ENCODE measurements around the gene GPATCH4. TPM values are rescaled to one million over a fixed set of nuclear protein-coding genes. Genes with fewer than 3 reads are reported as not detected.

GPATCH4 gene
- polyA plus RNA-seq, 1 experiment = 23.1 TPM

DNA sequence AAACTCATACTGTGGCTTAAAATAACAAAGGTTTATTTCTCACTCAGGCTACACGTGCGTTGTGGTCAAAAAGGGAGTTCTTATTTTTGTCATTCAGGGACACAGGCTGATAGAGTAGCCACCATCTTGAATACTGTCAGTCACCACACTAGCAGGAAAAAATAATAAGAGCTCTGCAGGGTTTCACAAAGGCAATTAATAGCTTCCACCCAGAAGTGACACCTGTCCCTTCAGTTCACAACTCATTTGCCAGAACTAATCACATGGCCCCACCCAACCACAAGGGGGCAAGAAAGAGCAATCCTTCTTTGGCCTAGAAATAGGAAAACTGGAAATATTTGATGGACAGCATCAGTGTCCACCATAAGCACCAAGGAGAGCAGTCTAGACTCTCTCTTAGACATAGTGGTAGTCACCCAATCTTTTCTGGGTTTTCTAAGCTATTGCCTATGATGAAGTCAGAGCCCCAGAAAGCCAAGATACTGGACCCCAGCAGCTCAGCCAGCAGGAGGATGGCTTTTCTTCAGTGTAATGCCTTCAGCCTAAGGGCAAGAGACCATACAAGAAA is 26.1 kb upstream of the GPATCH4 start:
- ChIA-PET CTCF (interaction anchor here (0.6 to 6.5 kb wide), 29 partner anchors 10 to 266 kb away, joined by 3 to 175 read pairs (median 8); partner anchors contain the start of genes NAXE and NES), POLR2A (interaction anchor here (0.7 kb wide), 1 partner anchor 11 kb away, joined by 5 read pairs; no protein-coding TSS in a partner anchor)
- TF ChIP-seq, protein P1, sequence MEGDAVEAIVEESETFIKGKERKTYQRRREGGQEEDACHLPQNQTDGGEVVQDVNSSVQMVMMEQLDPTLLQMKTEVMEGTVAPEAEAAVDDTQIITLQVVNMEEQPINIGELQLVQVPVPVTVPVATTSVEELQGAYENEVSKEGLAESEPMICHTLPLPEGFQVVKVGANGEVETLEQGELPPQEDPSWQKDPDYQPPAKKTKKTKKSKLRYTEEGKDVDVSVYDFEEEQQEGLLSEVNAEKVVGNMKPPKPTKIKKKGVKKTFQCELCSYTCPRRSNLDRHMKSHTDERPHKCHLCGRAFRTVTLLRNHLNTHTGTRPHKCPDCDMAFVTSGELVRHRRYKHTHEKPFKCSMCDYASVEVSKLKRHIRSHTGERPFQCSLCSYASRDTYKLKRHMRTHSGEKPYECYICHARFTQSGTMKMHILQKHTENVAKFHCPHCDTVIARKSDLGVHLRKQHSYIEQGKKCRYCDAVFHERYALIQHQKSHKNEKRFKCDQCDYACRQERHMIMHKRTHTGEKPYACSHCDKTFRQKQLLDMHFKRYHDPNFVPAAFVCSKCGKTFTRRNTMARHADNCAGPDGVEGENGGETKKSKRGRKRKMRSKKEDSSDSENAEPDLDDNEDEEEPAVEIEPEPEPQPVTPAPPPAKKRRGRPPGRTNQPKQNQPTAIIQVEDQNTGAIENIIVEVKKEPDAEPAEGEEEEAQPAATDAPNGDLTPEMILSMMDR (IDR thresholded peaks at IDR 0.05; ENCODE audit: low read depth, low read length) = peak; percentile 78
- Histone ChIP-seq H3K4me3 (ENCODE audit: low read depth, low read length) (no peak overlapping the region), H3K27ac (ENCODE audit: low read depth, low read length) (no peak overlapping the region), H3K27me3 (ENCODE audit: control insufficient read depth, insufficient read depth, low read length) (peaks cover 49% of the 10 kb centered on the region), H3K9me3 (ENCODE audit: control insufficient read depth, insufficient read depth, low read length) (no peaks in the 10 kb centered on the region; the same call in 1 of the 2 replicates)
- DNase-seq (ENCODE audit: low read depth, low spot score) = no peak

DNA sequence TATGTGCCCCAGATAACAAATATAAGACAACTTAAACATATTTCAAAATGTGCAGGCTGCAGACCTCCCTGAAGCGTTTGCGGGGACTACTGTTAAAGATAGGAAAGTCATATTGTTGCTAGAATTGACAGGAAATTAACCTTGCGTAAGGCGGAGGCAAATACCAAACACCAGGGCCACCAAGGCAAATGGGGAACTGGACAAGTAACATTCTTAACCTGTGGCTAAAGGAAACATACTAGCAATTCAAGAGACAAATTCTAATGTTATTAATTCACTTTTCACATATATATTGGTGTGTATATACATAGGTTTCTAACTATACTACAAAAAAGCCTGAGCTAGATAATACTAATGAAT is 24.8 kb upstream of the GPATCH4 start:
- CTCF ChIA-PET = interaction anchor here (0.5 to 6.5 kb wide), 19 partner anchors 8 to 181 kb away, joined by 3 to 175 read pairs (median 7); partner anchors contain the start of genes ISG20L2, METTL25B and NES
- H3K27me3 ChIP-seq (ENCODE audit: control insufficient read depth, insufficient read depth, low read length) = peaks cover 48% of the 10 kb centered on the region
- H3K4me3 ChIP-seq (ENCODE audit: low read depth, low read length) = no peak overlapping the region
- no peaks in the 10 kb centered on the region; the same call in 1 of the 2 replicates for H3K9me3 ChIP-seq (ENCODE audit: control insufficient read depth, insufficient read depth, low read length)
- POLR2A ChIA-PET = no interaction called here
- no peak for DNase-seq (ENCODE audit: low read depth, low spot score)
- TF ChIP-seq, protein P1 (IDR thresholded peaks at IDR 0.05; ENCODE audit: low read depth, low read length) = no peak
- no peak overlapping the region for H3K27ac ChIP-seq (ENCODE audit: low read depth, low read length)

DNA sequence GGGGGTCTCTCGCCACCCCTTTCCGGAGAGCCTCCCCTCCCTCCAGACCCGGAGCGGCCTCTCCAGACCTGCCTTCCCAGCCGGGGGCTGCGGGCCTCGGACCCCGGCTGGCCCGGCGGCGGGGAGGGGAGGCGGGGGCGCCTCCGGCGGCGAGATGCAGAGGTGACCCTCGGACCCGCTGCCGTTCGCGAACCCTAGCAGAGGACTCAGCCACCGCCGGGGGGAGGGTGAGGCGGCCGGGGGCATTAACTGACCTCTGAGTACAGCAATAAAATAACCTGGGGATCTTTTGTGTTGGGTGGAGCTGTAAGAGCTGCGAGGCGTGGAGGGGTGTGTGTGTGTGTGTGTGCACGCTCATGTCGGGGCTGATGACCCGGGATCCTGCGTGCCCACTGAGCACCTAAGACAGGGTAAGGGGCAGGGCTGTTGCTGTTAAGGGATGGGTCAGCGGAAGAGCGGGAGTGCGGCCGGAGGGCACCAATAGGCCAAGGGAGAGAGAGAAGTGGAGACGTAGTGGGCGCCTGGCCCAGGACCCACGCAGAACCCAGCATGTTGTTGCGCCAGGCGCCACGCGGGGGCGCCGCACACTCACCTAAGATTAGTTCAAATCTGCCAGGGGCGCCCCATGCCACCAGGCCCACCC is 24.3 kb upstream of the GPATCH4 start:
- Histone ChIP-seq H3K4me3 (ENCODE audit: low read depth, low read length) (no peak overlapping the region), H3K27ac (ENCODE audit: low read depth, low read length) (no peak overlapping the region), H3K9me3 (ENCODE audit: control insufficient read depth, insufficient read depth, low read length) (no peaks in the 10 kb centered on the region; the same call in 1 of the 2 replicates), H3K27me3 (ENCODE audit: control insufficient read depth, insufficient read depth, low read length) (peaks cover 46% of the 10 kb centered on the region)
- CTCF ChIA-PET = interaction anchor here (0.5 to 6.5 kb wide), 8 partner anchors 13 to 181 kb away, joined by 3 to 175 read pairs (median 8); partner anchors contain the start of genes ISG20L2, METTL25B and NES
- TF ChIP-seq, protein P1 (IDR thresholded peaks at IDR 0.05; ENCODE audit: low read depth, low read length) = peak; percentile 80
- no peak for DNase-seq (ENCODE audit: low read depth, low spot score)
- POLR2A ChIA-PET = no interaction called here

DNA sequence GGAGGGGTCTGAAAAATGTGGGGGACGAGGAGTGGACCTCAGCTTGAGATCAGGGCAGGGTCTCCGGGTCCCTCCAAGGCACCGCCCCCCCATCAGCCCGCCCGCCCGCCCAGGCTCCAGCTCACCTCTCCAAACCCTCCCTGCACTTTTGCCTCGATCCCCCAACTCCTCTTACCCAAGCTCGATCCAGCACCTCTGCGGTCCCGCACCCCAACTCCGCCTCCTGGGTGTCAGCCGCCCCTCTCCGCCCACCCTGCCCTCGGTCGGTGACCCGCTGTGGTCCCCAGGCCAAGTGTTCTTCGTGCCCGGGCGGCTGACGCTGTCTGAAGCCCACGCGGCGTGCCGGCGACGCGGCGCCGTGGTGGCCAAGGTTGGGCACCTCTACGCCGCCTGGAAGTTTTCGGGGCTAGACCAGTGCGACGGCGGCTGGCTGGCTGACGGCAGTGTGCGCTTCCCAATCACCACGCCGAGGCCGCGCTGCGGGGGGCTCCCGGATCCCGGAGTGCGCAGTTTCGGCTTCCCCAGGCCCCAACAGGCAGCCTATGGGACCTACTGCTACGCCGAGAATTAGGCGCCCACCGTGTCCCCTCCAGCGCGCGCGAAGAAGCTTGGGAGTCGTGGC is 23.6 kb upstream of the GPATCH4 start:
- no peak overlapping the region for H3K27ac ChIP-seq (ENCODE audit: low read depth, low read length)
- H3K9me3 ChIP-seq (ENCODE audit: control insufficient read depth, insufficient read depth, low read length) = no peaks in the 10 kb centered on the region; the same call in 1 of the 2 replicates
- ChIA-PET POLR2A (interaction anchor here (0.5 kb wide), 1 partner anchor 17 kb away, joined by 3 read pairs; no protein-coding TSS in a partner anchor), CTCF (interaction anchor here (0.7 to 6.5 kb wide), 8 partner anchors 13 to 179 kb away, joined by 3 to 175 read pairs (median 6); partner anchors contain the start of genes ISG20L2, METTL25B and NES)
- no peak for DNase-seq (ENCODE audit: low read depth, low spot score)
- peaks cover 46% of the 10 kb centered on the region for H3K27me3 ChIP-seq (ENCODE audit: control insufficient read depth, insufficient read depth, low read length)
- TF ChIP-seq, protein P1 (IDR thresholded peaks at IDR 0.05; ENCODE audit: low read depth, low read length) = no peak
- peak overlapping the region; percentile 35; the same call in 1 of the 2 replicates for H3K4me3 ChIP-seq (ENCODE audit: low read depth, low read length)
